ENCODE data around the gene NOTCH4. TPM values are rescaled to one million over a fixed set of nuclear protein-coding genes. Genes with fewer than 3 reads are reported as not detected.
A peak's percentile ranks its signal among the peaks of the same experiment; 100 is the strongest.

NOTCH4 gene
- total and polyA plus RNA-seq, 4 experiments from 2014 or later, result 0.35 to 1.2 (median 0.70) TPM; not detected in 1

- Mint-ChIP-seq H3K27ac (peak overlapping the region in 1 of 7 donors; percentile 70), H3K27me3 (no peaks in the 10 kb centered on the region), H3K36me3 (no peaks in the 10 kb centered on the region), H3K4me3 (no peak overlapping the region), H3K4me1 (peaks cover 0 to 11% (median 7%) of the 10 kb centered on the region in 4 donors), H3K9me3 (no peaks in the 10 kb centered on the region)
- ChIA-PET CTCF (ENCODE audit: partially characterized antibody) (interaction anchor here (1.3 kb wide), 1 partner anchor 20 kb away, joined by 3 read pairs; no protein-coding TSS in a partner anchor), POLR2A (ENCODE audit: partially characterized antibody) (no interaction called here)
- Histone ChIP-seq H3K9me3 (ENCODE audit: control insufficient read depth in 1 of 2, low read length in 2 of 2) (no peaks in the 10 kb centered on the region), H3K36me3 (ENCODE audit: insufficient read depth, low read length) (no peaks in the 10 kb centered on the region), H3K27me3 (ENCODE audit: insufficient read depth, low read length) (no peaks in the 10 kb centered on the region), H3K27ac (ENCODE audit: low read depth, low read length) (no peak overlapping the region), H3K4me3 (ENCODE audit: low read length in 2 of 2) (no peak overlapping the region), H3K4me1 (ENCODE audit: insufficient read depth, low read length) (peaks cover 9% of the 10 kb centered on the region)
- intact Hi-C loops (cut with micrococcal nuclease), result no loop called here
- DNase-seq, result no peak
These were observed 16.8 kb upstream of the NOTCH4 start for GRCh38 chr6:32240686-32241085.

DNA sequence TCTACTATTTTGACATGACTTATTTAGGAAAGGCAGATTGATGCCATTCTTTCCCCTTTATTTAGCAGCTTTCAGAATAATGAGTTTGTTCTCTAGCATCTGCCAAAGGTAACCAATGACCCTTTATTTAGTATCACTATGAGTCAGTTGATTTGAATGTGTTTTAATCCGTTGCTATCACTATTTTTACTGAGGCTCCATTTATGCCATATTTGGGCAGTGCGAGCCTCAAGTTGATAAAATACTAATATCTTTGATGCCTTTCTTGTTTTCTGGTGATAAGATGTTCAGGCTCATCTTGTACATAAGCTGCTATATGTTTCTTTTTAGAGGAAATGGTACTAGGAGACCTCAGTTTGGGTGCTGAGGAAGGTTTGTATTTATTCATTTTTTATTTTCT is 15.6 kb upstream of the NOTCH4 start:
- Mint-ChIP-seq H3K4me3 (no peak overlapping the region), H3K36me3 (no peaks in the 10 kb centered on the region), H3K9me3 (no peaks in the 10 kb centered on the region), H3K4me1 (peaks cover 0 to 4% (median under 1%) of the 10 kb centered on the region in 4 donors), H3K27me3 (peaks cover 0 to 2% of the 10 kb centered on the region in 2 donors), H3K27ac (peak overlapping the region in 1 of 7 donors; percentile 53)
- no peak overlapping the region for H3K4me3 ChIP-seq (ENCODE audit: low read length in 2 of 2)
- H3K4me1 ChIP-seq (ENCODE audit: insufficient read depth, low read length), result peaks cover under 1% of the 10 kb centered on the region
- H3K9me3 ChIP-seq (ENCODE audit: control insufficient read depth in 1 of 2, low read length in 2 of 2), result no peaks in the 10 kb centered on the region
- ChIA-PET POLR2A (ENCODE audit: partially characterized antibody) (no interaction called here), CTCF (ENCODE audit: partially characterized antibody) (interaction anchor here (1.0 to 1.3 kb wide), 2 partner anchors 22 to 121 kb away, joined by 3 read pairs; no protein-coding TSS in a partner anchor)
- H3K27me3 ChIP-seq (ENCODE audit: insufficient read depth, low read length), result no peaks in the 10 kb centered on the region
- no peak overlapping the region for H3K27ac ChIP-seq (ENCODE audit: low read depth, low read length)
- H3K36me3 ChIP-seq (ENCODE audit: insufficient read depth, low read length), result no peaks in the 10 kb centered on the region
- no peak for DNase-seq
- intact Hi-C loops (cut with micrococcal nuclease), result no loop called here

- intact Hi-C loops (cut with micrococcal nuclease), result no loop called here
- no peak for DNase-seq
- Histone ChIP-seq H3K4me3 (ENCODE audit: low read length in 2 of 2) (no peak overlapping the region), H3K4me1 (ENCODE audit: insufficient read depth, low read length) (no peaks in the 10 kb centered on the region), H3K27ac (ENCODE audit: low read depth, low read length) (no peak overlapping the region), H3K36me3 (ENCODE audit: insufficient read depth, low read length) (no peaks in the 10 kb centered on the region), H3K27me3 (ENCODE audit: insufficient read depth, low read length) (no peaks in the 10 kb centered on the region), H3K9me3 (ENCODE audit: control insufficient read depth in 1 of 2, low read length in 2 of 2) (no peaks in the 10 kb centered on the region)
- Mint-ChIP-seq H3K36me3 (no peaks in the 10 kb centered on the region), H3K9me3 (peaks cover 0 to 2% (median 0%) of the 10 kb centered on the region in 8 donors), H3K27me3 (peaks cover 0 to 2% of the 10 kb centered on the region in 2 donors), H3K27ac (no peak overlapping the region), H3K4me1 (no peaks in the 10 kb centered on the region), H3K4me3 (no peak overlapping the region)
- ChIA-PET CTCF (ENCODE audit: partially characterized antibody) (interaction anchor here (2.1 kb wide), 1 partner anchor 10 kb away, joined by 7 read pairs; no protein-coding TSS in a partner anchor), POLR2A (ENCODE audit: partially characterized antibody) (no interaction called here)
These were observed 11.1 kb upstream of the NOTCH4 start for GRCh38 chr6:32234934-32235333.

DNA sequence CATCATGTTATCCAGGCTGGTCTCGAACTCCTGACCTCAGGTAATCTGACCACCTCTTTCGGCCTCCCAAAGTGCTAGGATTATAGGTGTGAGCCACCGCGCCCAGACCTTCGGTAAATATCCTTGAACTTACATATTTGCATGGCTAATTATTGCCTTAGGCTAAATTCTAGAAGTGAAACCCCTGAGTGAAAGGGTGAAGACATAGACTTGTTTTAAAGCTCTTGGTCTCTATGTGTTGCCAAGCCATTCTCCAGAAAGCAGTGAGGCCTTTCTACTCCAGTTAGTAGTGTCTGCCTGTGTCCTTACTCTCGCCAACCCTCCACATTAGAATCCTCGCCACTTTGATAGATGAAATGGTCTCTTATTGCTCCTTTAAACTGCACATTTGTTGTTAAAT is 2.6 kb upstream of the NOTCH4 start:
- CTCF ChIA-PET (ENCODE audit: partially characterized antibody), result no interaction called here
- no peaks in the 10 kb centered on the region for H3K27me3 Mint-ChIP-seq

DNA sequence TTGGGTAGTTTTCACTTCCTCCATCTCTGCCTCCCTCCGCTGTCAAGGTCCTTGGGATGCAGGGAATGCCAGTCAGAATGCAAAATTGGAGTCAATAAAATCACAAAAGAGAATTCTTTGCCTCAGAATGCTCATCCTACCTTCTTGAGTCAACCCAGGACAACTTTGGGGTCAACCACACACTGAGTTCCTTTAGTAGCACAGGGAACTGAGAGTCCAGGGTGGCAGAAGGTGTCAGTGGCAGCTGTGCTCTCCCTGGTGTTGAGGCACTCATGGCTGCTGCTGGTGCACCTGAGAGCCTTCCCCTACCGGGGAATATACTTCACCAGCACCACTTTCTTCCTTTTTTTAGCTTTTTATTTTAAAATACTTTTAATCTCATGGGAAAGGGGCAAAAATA is 829 bp upstream of the NOTCH4 start:
- no peak for DNase-seq
- Histone ChIP-seq H3K4me1 (ENCODE audit: insufficient read depth, low read length) (no peaks in the 10 kb centered on the region), H3K27me3 (ENCODE audit: insufficient read depth, low read length) (no peaks in the 10 kb centered on the region), H3K4me3 (ENCODE audit: low read length in 2 of 2) (no peak overlapping the region), H3K9me3 (ENCODE audit: control insufficient read depth in 1 of 2, low read length in 2 of 2) (no peaks in the 10 kb centered on the region), H3K36me3 (ENCODE audit: insufficient read depth, low read length) (no peaks in the 10 kb centered on the region), H3K27ac (ENCODE audit: low read depth, low read length) (no peak overlapping the region)
- H3K9me3 Mint-ChIP-seq, result no peaks in the 10 kb centered on the region
- H3K27me3 Mint-ChIP-seq, result no peaks in the 10 kb centered on the region
- peaks cover 0 to 4% (median 2%) of the 10 kb centered on the region in 4 donors for H3K4me1 Mint-ChIP-seq
- ChIA-PET POLR2A (ENCODE audit: partially characterized antibody) (no interaction called here), CTCF (ENCODE audit: partially characterized antibody) (no interaction called here)
- intact Hi-C loops (cut with micrococcal nuclease), result no loop called here
- no peak overlapping the region for H3K4me3 Mint-ChIP-seq
- no peaks in the 10 kb centered on the region for H3K36me3 Mint-ChIP-seq
- peak overlapping the region in 2 of 7 donors; percentile 15 to 22 for H3K27ac Mint-ChIP-seq

More for the DNA sequence above, 2.6 kb upstream of the NOTCH4 start:
- intact Hi-C loops (cut with micrococcal nuclease), result no loop called here
- no peak overlapping the region for H3K4me3 ChIP-seq (ENCODE audit: low read length in 2 of 2)
- POLR2A ChIA-PET (ENCODE audit: partially characterized antibody), result no interaction called here
- Mint-ChIP-seq H3K27ac (no peak overlapping the region), H3K9me3 (no peaks in the 10 kb centered on the region), H3K36me3 (no peaks in the 10 kb centered on the region), H3K4me1 (peaks cover 0 to 4% (median 2%) of the 10 kb centered on the region in 4 donors), H3K4me3 (no peak overlapping the region)
- DNase-seq, result no peak
- no peaks in the 10 kb centered on the region for H3K9me3 ChIP-seq (ENCODE audit: control insufficient read depth in 1 of 2, low read length in 2 of 2)
- H3K4me1 ChIP-seq (ENCODE audit: insufficient read depth, low read length), result no peaks in the 10 kb centered on the region
- no peak overlapping the region for H3K27ac ChIP-seq (ENCODE audit: low read depth, low read length)
- no peaks in the 10 kb centered on the region for H3K27me3 ChIP-seq (ENCODE audit: insufficient read depth, low read length)
- no peaks in the 10 kb centered on the region for H3K36me3 ChIP-seq (ENCODE audit: insufficient read depth, low read length)

DNA sequence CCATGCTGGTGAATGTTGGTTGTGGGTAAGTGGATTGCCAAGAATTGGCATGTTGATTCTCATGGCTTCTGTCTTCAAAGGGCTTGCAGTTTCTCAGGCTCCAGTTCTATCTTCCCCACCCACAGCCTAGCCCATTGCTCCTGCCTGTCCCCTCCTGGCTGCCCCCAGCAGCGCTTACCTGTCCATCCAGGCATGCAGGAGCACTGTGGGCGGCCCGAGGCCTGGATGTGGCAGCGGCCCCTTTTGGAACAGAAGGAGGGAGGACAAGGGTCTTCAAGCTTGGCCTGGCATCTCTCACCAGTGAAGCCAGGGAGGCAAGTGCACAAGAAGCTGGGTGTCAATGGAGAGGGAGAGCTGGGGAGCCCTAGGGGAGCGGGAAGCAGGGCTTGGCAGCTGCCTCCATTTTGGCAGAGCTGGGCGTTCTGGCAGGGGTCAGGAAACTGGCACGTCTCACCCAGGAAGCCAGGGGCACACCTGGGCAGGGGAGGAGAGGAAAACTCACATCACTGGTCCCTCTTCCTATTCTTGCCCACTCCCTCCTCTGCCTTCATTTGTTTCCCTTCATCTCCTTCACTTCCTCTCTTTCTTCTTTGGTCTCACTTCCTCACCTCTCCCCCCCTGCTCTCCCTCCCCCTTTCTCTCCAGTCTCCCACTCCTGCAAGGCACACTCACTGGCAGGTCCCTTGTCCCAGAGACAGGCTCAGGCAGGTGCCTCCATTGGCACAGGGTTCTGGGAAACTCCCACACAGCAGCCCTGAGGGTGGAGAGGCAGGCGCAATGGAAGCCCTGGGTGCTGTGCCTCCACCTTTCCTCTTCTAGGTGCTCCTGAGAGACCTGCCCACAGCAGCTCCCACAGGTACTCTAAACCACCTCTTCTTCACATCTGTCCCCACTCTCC is 1.3 kb downstream of the NOTCH4 start:
- no peak overlapping the region for H3K4me3 Mint-ChIP-seq
- no peaks in the 10 kb centered on the region for H3K27me3 ChIP-seq (ENCODE audit: insufficient read depth, low read length)
- POLR2A ChIA-PET (ENCODE audit: partially characterized antibody), result no interaction called here
- no peaks in the 10 kb centered on the region for H3K36me3 Mint-ChIP-seq
- intact Hi-C loops (cut with micrococcal nuclease), result no loop called here
- no peaks in the 10 kb centered on the region for H3K36me3 ChIP-seq (ENCODE audit: insufficient read depth, low read length)
- H3K4me1 Mint-ChIP-seq, result peaks cover 0 to 4% (median 2%) of the 10 kb centered on the region in 4 donors
- CTCF ChIA-PET (ENCODE audit: partially characterized antibody), result no interaction called here
- H3K27ac ChIP-seq (ENCODE audit: low read depth, low read length), result no peak overlapping the region
- DNase-seq, result no peak
- no peak overlapping the region for H3K27ac Mint-ChIP-seq
- no peaks in the 10 kb centered on the region for H3K27me3 Mint-ChIP-seq
- H3K4me3 ChIP-seq (ENCODE audit: low read length in 2 of 2), result no peak overlapping the region
- no peaks in the 10 kb centered on the region for H3K9me3 Mint-ChIP-seq
- no peaks in the 10 kb centered on the region for H3K4me1 ChIP-seq (ENCODE audit: insufficient read depth, low read length)
- H3K9me3 ChIP-seq (ENCODE audit: control insufficient read depth in 1 of 2, low read length in 2 of 2), result no peaks in the 10 kb centered on the region

- Histone ChIP-seq H3K27me3 (ENCODE audit: insufficient read depth, low read length) (no peaks in the 10 kb centered on the region), H3K36me3 (ENCODE audit: insufficient read depth, low read length) (no peaks in the 10 kb centered on the region), H3K9me3 (ENCODE audit: control insufficient read depth in 1 of 2, low read length in 2 of 2) (no peaks in the 10 kb centered on the region), H3K27ac (ENCODE audit: low read depth, low read length) (no peak overlapping the region), H3K4me3 (ENCODE audit: low read length in 2 of 2) (no peak overlapping the region), H3K4me1 (ENCODE audit: insufficient read depth, low read length) (no peaks in the 10 kb centered on the region)
- DNase-seq, result no peak
- ChIA-PET POLR2A (ENCODE audit: partially characterized antibody) (no interaction called here), CTCF (ENCODE audit: partially characterized antibody) (no interaction called here)
- no peaks in the 10 kb centered on the region for H3K9me3 Mint-ChIP-seq
- H3K27me3 Mint-ChIP-seq, result no peaks in the 10 kb centered on the region
- H3K4me1 Mint-ChIP-seq, result peaks cover 0 to 4% (median 3%) of the 10 kb centered on the region in 4 donors
- intact Hi-C loops (cut with micrococcal nuclease), result no loop called here
- H3K4me3 Mint-ChIP-seq, result no peak overlapping the region
- no peak overlapping the region for H3K27ac Mint-ChIP-seq
- no peaks in the 10 kb centered on the region for H3K36me3 Mint-ChIP-seq
These were observed 3.8 kb downstream of the NOTCH4 start for GRCh38 chr6:32220021-32220420.

All from CD4-positive, alpha-beta memory T cell (primary cell).